ENCODE results near the gene PCBP3. TPM values are rescaled to one million over a fixed set of nuclear protein-coding genes. Genes with fewer than 3 reads are reported as not detected.

Gene PCBP3
- total and polyA plus RNA-seq, 2 donors (not counting 3 experiments of a cell fraction or from before 2014, with no cell fraction given): 0.06 to 1.1 TPM

GRCh38 chr21:45980271-45980670 lies 336.7 kb downstream of the PCBP3 start:
- no peaks in the 10 kb centered on the region for H3K79me2 ChIP-seq (ENCODE audit: control insufficient read depth, insufficient read depth, low read length)
- H2AFZ ChIP-seq (ENCODE audit: low read depth, low read length): no peak overlapping the region
- TF ChIP-seq EZH2 (IDR thresholded peaks at IDR 0.05; ENCODE audit: borderline replicate concordance, low read depth, low read length, severe bottlenecking): no peak
- TF ChIP-seq FOS (IDR thresholded peaks at IDR 0.05; ENCODE audit: borderline replicate concordance, insufficient read depth, low read length): no peak
- TF ChIP-seq POLR2A (IDR thresholded peaks at IDR 0.05; ENCODE audit: low read depth, low read length): no peak
- TF ChIP-seq, protein P1, sequence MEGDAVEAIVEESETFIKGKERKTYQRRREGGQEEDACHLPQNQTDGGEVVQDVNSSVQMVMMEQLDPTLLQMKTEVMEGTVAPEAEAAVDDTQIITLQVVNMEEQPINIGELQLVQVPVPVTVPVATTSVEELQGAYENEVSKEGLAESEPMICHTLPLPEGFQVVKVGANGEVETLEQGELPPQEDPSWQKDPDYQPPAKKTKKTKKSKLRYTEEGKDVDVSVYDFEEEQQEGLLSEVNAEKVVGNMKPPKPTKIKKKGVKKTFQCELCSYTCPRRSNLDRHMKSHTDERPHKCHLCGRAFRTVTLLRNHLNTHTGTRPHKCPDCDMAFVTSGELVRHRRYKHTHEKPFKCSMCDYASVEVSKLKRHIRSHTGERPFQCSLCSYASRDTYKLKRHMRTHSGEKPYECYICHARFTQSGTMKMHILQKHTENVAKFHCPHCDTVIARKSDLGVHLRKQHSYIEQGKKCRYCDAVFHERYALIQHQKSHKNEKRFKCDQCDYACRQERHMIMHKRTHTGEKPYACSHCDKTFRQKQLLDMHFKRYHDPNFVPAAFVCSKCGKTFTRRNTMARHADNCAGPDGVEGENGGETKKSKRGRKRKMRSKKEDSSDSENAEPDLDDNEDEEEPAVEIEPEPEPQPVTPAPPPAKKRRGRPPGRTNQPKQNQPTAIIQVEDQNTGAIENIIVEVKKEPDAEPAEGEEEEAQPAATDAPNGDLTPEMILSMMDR (IDR thresholded peaks at IDR 0.05; ENCODE audit: extremely low read depth in 1 of 2, insufficient read depth in 1 of 2, low read depth in 1 of 2, low read length in 2 of 2): no peak
- no peak for TF ChIP-seq MYC (IDR thresholded peaks at IDR 0.05; ENCODE audit: low read depth, low read length)
- TF ChIP-seq JUN (IDR thresholded peaks at IDR 0.05; ENCODE audit: borderline replicate concordance, insufficient read depth, insufficient read length, low read depth): no peak
- no peak for TF ChIP-seq MAX (IDR thresholded peaks at IDR 0.05; ENCODE audit: insufficient read depth, insufficient read length)
- no peak for TF ChIP-seq GATA2 (IDR thresholded peaks at IDR 0.05; ENCODE audit: insufficient read depth, insufficient read length, low read depth, low read length)
- no peak for TF ChIP-seq POLR2AphosphoS5 (IDR thresholded peaks at IDR 0.05; ENCODE audit: insufficient read depth, low read depth, low read length)
- no peak for DNase-seq (ENCODE audit: low read depth, low spot score)
- H3K9me1 ChIP-seq (replicated peaks; ENCODE audit: control insufficient read depth, extremely low read depth, insufficient read depth, low read length): no peaks in the 10 kb centered on the region
- H3K4me2 ChIP-seq (ENCODE audit: insufficient read depth, low read length): no peak overlapping the region
- FAIRE-seq: no peak
- BruUV-seq (replicated peaks): no TSS peak
- dilution Hi-C loops (cut with MboI; ENCODE audit: extremely low pct_ligation_motif_present, low sequenced_read_pairs) (no loop called here), intact Hi-C loops (cut with micrococcal nuclease) (no loop called here)
- no peaks in the 10 kb centered on the region for H3K9me3 ChIP-seq (replicated peaks; ENCODE audit: control insufficient read depth, insufficient read depth, low read length)
- peaks cover 9% of the 10 kb centered on the region for H3K4me1 ChIP-seq (ENCODE audit: control insufficient read depth, extremely low read depth, insufficient read depth, low read length)
- H4K20me1 ChIP-seq (replicated peaks; ENCODE audit: control insufficient read depth, extremely low read depth, insufficient read depth, low read length): no peaks in the 10 kb centered on the region
- ChIA-PET POLR2A (no interaction called here), CTCF (no interaction called here)
- no peak overlapping the region for H3K9ac ChIP-seq (replicated peaks; ENCODE audit: extremely low read depth, insufficient read depth, low read length)
- no peak overlapping the region for H3K27ac ChIP-seq (ENCODE audit: insufficient read depth, low read depth, low read length)
- no peaks in the 10 kb centered on the region for H3K36me3 ChIP-seq (ENCODE audit: control insufficient read depth in 2 of 2, extremely low read depth in 1 of 2, insufficient read depth in 2 of 2, low read length in 2 of 2)
- peaks cover 0 to 4% of the 10 kb centered on the region in 2 experiments for H3K27me3 ChIP-seq (ENCODE audit: control insufficient read depth in 2 of 2, insufficient read depth in 2 of 2, low read length in 2 of 2)
- H3K4me3 ChIP-seq (replicated peaks in 1 of 3; ENCODE audit: insufficient read depth in 1 of 3, low read depth in 1 of 3, low read length in 3 of 3): no peak overlapping the region

Data from endothelial cell of umbilical vein (primary cell).